OCI-LY7 (cell line): ENCODE measurements around the gene AFF3. TPM values are rescaled to one million over a fixed set of nuclear protein-coding genes. Genes with fewer than 3 reads are reported as not detected.

Experiments
- BruUV-seq: library from RNA; stranded (reverse); fragments of 400-500 nt; replicated peaks from 2 replicates; lab custom pipeline; 2021; lab: Mats Ljungman, UMichigan
- CTCF ChIA-PET: fragments of 300-600 bp; sonication (Branson Sonifier 250); formaldehyde crosslinking; loops from one replicate; lab custom pipeline; 2022; ENCODE audit warnings: antibody characterized with exemption; ENCODE audit not compliant: unreplicated experiment; lab: Charles Lee
- POLR2A ChIA-PET: fragments of 300-600 bp; sonication (Branson Sonifier 250); formaldehyde crosslinking; loops from one replicate; lab custom pipeline; 2022; ENCODE audit warnings: antibody characterized with exemption; lab: Charles Lee
- DNase-seq: peaks from one replicate; pipeline ENCODE4 v3.0.0-alpha.2; 2015; ENCODE audit warnings: low spot score
- H2AFZ ChIP-seq: fragments of 200-600 bp; sonication (generic), shearing (Covaris generic); 2 replicates; pipeline ENCODE4 v1.6.1; 2014; ENCODE audit warnings: mild to moderate bottlenecking, antibody characterized with exemption, low read length, moderate library complexity
- H3K27ac ChIP-seq: fragments of 200-600 bp; sonication (generic); 2 replicates; pipeline ENCODE4 v1.5.1; 2014; ENCODE audit warnings: mixed run types, low read depth, mild to moderate bottlenecking, moderate library complexity, low read length, inconsistent platforms; ENCODE audit not compliant: poor library complexity, severe bottlenecking
- H3K36me3 ChIP-seq: fragments of 200-600 bp; sonication (generic); 2 replicates; pipeline ENCODE4 v1.6.1; 2014; ENCODE audit warnings: mild to moderate bottlenecking, antibody characterized with exemption, low read length, moderate library complexity, mixed read lengths; ENCODE audit not compliant: insufficient read depth
- H3K4me1 ChIP-seq: fragments of 200-600 bp; sonication (generic); 2 replicates; pipeline ENCODE4 v1.5.1; 2014; ENCODE audit warnings: mild to moderate bottlenecking, low read length; ENCODE audit not compliant: insufficient read depth, poor library complexity, severe bottlenecking
- H3K4me2 ChIP-seq: fragments of 200-600 bp; sonication (generic); 2 replicates; pipeline ENCODE4 v1.6.1; 2014; ENCODE audit warnings: mild to moderate bottlenecking, low read length
- H3K4me3 ChIP-seq: fragments of 200-600 bp; sonication (generic); 2 replicates; pipeline ENCODE4 v1.5.1; 2014; ENCODE audit warnings: mild to moderate bottlenecking, low read depth, low read length; ENCODE audit not compliant: poor library complexity, severe bottlenecking
- H3K79me2 ChIP-seq: fragments of 200-600 bp; sonication (generic); 2 replicates; pipeline ENCODE4 v1.6.1; 2016; ENCODE audit warnings: low read depth, mild to moderate bottlenecking, low read length, moderate library complexity, mixed read lengths; ENCODE audit not compliant: insufficient read depth
- H3K9me2 ChIP-seq: fragments of 200-600 bp; sonication (generic); 2 replicates; pipeline ENCODE4 v1.6.1; 2016; ENCODE audit warnings: mild to moderate bottlenecking, low read length, mixed read lengths; ENCODE audit not compliant: insufficient read depth
- H3K9me3 ChIP-seq: fragments of 200-600 bp; sonication (generic); 2 replicates; pipeline ENCODE4 v1.6.1; 2014; ENCODE audit warnings: mild to moderate bottlenecking, mixed run types, low read length, mixed read lengths
- H4K20me1 ChIP-seq: fragments of 200-600 bp; sonication (generic); 2 replicates; pipeline ENCODE4 v1.6.1; 2014; ENCODE audit warnings: mild to moderate bottlenecking, antibody characterized with exemption, low read length, moderate library complexity, mixed read lengths; ENCODE audit not compliant: insufficient read depth
- CTCF ChIP-seq: fragments of 200-600 bp; sonication (generic); conservative IDR thresholded peaks from 2 replicates; pipeline ENCODE4 v1.5.1; 2014; ENCODE audit warnings: mild to moderate bottlenecking, antibody characterized with exemption, low read length, moderate library complexity, mixed read lengths
- EZH2phosphoT487 ChIP-seq: fragments of 200-600 bp; sonication (generic); IDR thresholded peaks from 2 replicates; pipeline ENCODE4 v1.6.1; 2018; ENCODE audit warnings: low read depth, borderline replicate concordance, mild to moderate bottlenecking, mixed run types, antibody characterized with exemption, low read length, moderate library complexity, mixed read lengths
- intact Hi-C: fragments of 100-400 bp; cut with micrococcal nuclease; formaldehyde crosslinking; loops from one replicate; pipeline ENCODE4 v1.10.0; 2022; ENCODE audit not compliant: unreplicated experiment
- total RNA-seq, 2 experiments: library from RNA; depleted of rRNA in 1 of 2; stranded (reverse); fragments of >200 nt in 1 of 2; shearing (Covaris generic) in 1 of 2; gene quantifications; 2 replicates each; pipeline ENCODE4 v1.2.3, GENCODE V29; 2014 to 2022

The AFF3 gene
- total RNA-seq, 2 experiments from 2014 or later: 131 to 133 TPM

- H3K9me2 ChIP-seq: no peaks in the 10 kb centered on the region
- no peaks in the 10 kb centered on the region for H3K79me2 ChIP-seq
- H3K4me1 ChIP-seq: no peaks in the 10 kb centered on the region
- H3K4me2 ChIP-seq: no peak overlapping the region
- no peak overlapping the region for H2AFZ ChIP-seq
- TF ChIP-seq CTCF (no peak), EZH2phosphoT487 (no peak)
- H3K36me3 ChIP-seq: peaks cover 23% of the 10 kb centered on the region
- CTCF ChIA-PET: no interaction called here
- intact Hi-C loops: no loop called here
- no peak overlapping the region for H3K4me3 ChIP-seq
- no TSS peak for BruUV-seq
- no peaks in the 10 kb centered on the region for H3K9me3 ChIP-seq
- H3K27ac ChIP-seq: no peak overlapping the region
- POLR2A ChIA-PET: interaction anchor here (0.6 kb wide), 1 partner anchor 45 kb away, joined by 3 read pairs; no protein-coding TSS in a partner anchor
- H4K20me1 ChIP-seq: no peaks in the 10 kb centered on the region
- DNase-seq: no peak
These were observed 426.4 kb downstream of the AFF3 start for GRCh38 chr2:99715956-99716355.

GRCh38 chr2:99714349-99714748, 428.0 kb downstream of the AFF3 start:
- no peak for DNase-seq
- Histone ChIP-seq H3K9me2 (no peaks in the 10 kb centered on the region), H4K20me1 (no peaks in the 10 kb centered on the region), H3K9me3 (no peaks in the 10 kb centered on the region), H3K27ac (no peak overlapping the region), H3K4me1 (peaks cover 6% of the 10 kb centered on the region), H3K4me2 (no peak overlapping the region), H3K4me3 (no peak overlapping the region), H3K79me2 (no peaks in the 10 kb centered on the region), H3K36me3 (peaks cover 11% of the 10 kb centered on the region; the same call in 1 of the 2 replicates), H2AFZ (no peak overlapping the region)
- TF ChIP-seq CTCF (no peak), EZH2phosphoT487 (no peak)
- BruUV-seq: no TSS peak
- intact Hi-C loops: no loop called here
- CTCF ChIA-PET: no interaction called here
- POLR2A ChIA-PET: interaction anchor here (0.7 kb wide), 1 partner anchor 9 kb away, joined by 4 read pairs; no protein-coding TSS in a partner anchor

GRCh38 chr2:99711144-99711543, 431.2 kb downstream of the AFF3 start:
- Histone ChIP-seq H3K9me3 (no peaks in the 10 kb centered on the region), H3K27ac (no peak overlapping the region), H3K4me3 (no peak overlapping the region), H2AFZ (no peak overlapping the region), H3K36me3 (peaks cover 9% of the 10 kb centered on the region; the same call in 1 of the 2 replicates), H4K20me1 (no peaks in the 10 kb centered on the region), H3K4me2 (no peak overlapping the region), H3K79me2 (peaks cover 3% of the 10 kb centered on the region; the same call in 1 of the 2 replicates), H3K9me2 (no peaks in the 10 kb centered on the region), H3K4me1 (peaks cover 38% of the 10 kb centered on the region)
- no TSS peak for BruUV-seq
- CTCF ChIA-PET: no interaction called here
- POLR2A ChIA-PET: no interaction called here
- DNase-seq: no peak
- intact Hi-C loops: no loop called here
- TF ChIP-seq EZH2phosphoT487 (no peak), CTCF (no peak)
